ENCODE data around the gene DFFB.

Gene DFFB, protein sequence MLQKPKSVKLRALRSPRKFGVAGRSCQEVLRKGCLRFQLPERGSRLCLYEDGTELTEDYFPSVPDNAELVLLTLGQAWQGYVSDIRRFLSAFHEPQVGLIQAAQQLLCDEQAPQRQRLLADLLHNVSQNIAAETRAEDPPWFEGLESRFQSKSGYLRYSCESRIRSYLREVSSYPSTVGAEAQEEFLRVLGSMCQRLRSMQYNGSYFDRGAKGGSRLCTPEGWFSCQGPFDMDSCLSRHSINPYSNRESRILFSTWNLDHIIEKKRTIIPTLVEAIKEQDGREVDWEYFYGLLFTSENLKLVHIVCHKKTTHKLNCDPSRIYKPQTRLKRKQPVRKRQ

DNA sequence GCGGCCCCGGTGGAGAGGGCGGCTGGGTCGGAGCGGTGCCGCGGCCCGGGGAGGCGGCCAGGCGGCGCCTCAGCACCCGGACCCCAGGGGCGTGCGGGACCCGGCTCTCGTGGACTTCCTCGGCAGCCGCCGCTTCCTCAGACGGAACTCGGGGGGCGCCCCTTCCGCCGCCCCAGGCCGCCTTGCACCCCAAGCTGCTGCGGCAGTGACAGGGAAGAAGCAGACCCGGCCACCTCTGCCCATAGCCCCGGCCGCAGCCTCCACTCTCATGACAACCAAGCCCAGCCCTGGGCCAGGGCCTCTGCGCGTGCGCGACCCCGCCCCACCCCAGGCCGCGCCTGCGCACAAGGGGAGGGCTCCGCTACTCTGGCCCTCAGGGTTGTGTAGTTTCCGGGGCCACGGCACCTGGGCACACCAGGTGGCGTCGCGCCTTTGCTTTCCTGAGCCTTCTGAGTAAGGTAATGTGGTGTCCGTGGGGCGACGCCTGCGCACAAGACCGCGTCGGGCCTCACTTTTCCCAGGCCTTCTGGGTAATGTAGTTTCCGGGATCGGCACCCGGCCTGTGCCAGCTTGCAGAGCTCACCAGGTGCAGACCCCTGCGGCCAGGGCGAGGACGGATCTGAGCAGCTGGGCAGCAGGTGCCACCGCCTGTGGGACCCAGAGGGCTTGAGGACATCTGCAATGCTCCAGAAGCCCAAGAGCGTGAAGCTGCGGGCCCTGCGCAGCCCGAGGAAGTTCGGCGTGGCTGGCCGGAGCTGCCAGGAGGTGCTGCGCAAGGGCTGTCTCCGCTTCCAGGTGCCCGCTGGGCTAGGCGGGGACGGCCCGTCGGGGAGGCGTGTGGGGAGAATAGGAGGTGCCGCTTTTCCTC, at the start of gene DFFB, which contains the start of gene CEP104:
TSS of gene DFFB (plus strand) at position 554 of the 868 bp plus-strand sequence. CDS start at position 682, 128 bp downstream.
TSS of gene CEP104 (minus strand) at position 289 of the 868 bp plus-strand sequence. CDS start 4,804 bp downstream, outside the sequence.
- peak; percentile 99 for DNase-seq

DNA sequence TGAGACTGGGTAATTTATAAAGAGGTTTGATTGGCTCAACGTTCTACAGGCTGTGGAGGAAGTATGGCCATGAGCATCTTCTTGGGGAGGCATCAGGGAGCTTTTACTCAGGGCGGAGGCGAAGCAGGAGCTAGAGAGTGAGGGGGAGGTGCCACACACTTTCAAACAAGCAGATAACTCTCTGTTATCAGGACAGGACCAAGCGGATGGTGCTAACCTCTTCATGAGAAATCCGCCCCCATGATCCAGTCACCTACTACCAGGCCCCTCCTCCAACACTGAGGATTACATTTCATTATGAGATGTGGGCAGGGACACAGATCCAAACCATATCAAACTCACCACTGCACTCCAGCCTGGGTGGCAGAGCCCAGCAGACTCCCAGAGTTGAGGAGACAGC, 49.5 kb upstream of the DFFB start:
- DNase-seq, result no peak

DNA sequence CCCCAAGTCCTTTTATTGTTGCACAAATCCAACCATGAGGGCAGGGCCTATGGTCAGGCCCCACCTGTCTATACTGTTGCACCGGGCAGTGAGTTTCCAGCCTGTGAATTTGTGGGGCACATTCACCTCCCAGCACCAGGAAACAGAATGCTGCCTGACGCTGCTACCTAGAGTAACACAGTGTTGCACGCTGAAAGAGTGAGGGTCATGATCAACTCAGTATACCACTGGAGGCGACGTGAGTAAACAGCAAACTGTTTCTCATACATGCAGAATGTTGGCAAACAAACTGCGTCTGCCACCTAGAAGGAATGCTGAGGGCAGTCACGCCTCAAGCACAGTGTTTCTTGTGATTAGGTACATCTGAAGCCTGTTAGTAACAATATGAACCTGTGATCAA, 47.6 kb upstream of the DFFB start:
- DNase-seq, result no peak

DNA sequence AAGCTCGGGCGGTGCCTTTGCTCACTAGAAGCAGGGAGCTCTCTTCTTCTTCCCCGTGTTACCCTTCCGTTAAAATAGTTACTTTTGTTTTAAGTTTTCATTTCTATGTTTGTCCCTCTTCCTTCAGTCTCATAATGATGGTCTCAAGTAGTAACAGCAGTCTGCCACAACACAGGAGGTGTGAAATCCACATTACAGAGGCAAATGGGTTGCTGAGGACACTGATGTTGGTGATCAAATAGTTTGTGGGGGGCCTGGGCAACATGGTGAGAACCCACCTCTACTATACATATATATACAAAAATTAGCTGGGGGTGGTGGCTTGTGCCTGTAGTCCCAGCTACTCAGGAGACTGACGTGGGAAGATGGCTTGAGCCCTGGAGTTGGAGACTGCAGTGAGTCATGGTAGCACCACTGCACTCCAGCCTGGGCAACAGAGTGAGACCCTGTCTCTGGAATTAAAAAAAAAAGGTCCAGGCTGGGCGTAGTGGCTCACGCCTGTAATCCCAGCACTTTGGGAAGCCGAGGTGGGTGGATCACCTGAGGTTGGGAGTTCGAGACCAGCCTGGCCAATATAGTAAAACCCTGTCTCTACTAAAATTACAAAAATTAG, 47.0 kb upstream of the DFFB start:
- DNase-seq, result peak; percentile 19

DNA sequence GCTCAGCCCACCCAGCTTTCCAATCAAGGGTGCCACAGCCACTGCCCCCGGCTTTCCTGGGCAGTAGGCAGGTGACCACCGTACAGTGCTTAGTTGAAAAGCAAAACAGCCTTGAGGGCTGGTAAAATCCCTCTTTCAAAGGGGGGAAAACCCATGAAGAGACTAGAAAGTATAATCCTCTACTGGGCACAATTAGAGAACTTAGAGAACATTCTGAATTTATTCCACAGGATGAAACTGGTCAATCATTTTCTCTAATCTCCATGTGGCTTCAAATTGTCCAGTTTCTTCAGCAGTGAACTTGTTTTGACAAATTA, 45.7 kb upstream of the DFFB start:
- DNase-seq, result no peak

DNA sequence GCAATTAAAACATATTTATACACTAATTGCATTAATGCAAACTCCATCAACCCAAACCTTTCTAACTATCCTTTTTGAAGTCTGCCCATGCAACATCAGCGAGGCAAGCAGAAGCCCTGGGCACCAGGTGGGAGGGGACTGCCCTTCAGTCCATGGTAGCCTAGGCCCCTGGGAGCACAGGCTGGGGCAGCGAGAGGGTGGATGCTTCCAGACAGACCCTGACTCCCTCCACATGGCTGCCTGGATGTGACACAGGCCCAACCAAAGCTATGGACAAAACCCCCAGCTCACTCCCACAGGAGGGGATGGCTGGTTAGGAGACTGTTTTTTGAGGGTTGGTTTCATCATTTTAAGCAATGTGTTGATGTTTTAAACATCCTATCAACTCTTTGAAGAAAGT, 43.2 kb upstream of the DFFB start:
- DNase-seq, result no peak

DNA sequence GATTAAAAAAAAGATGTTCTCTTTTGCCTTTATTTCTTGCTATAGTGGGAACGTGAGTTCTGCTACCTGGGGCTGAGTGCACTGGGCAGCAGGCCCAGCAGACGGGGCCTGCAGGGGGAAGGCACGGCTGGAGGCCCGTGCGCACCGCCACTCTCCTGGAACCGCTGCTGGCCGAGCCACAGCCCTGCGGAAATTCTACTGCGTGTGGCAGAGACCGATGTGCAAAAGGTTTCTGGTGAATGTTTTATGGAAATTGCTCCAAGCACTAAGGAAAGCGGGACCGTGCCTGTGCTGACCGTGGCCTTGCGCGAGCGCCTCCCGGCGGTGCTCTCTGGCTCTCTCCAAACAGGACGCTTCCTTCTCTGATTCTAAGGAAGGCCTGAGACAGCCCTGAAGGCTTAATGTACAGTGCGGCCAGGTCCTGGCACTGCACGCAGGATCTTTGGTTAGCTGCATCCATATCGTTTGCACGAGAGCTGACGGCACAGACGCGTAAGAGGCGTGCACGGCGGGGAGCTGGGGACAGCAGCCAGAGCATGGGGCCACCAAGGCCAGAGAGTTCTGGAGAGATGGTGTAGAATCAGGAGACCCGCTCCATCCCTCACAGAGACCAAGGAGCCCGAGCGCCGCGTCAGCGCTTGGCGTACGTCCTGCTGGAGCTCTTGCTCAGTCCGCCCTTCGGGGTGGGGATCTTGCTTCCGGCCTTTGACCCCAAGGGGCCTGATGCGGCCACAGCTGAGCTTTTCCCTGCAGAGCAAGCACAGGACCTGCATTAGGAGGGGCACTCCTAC, 42.3 kb upstream of the DFFB start:
- no peak for DNase-seq

DNA sequence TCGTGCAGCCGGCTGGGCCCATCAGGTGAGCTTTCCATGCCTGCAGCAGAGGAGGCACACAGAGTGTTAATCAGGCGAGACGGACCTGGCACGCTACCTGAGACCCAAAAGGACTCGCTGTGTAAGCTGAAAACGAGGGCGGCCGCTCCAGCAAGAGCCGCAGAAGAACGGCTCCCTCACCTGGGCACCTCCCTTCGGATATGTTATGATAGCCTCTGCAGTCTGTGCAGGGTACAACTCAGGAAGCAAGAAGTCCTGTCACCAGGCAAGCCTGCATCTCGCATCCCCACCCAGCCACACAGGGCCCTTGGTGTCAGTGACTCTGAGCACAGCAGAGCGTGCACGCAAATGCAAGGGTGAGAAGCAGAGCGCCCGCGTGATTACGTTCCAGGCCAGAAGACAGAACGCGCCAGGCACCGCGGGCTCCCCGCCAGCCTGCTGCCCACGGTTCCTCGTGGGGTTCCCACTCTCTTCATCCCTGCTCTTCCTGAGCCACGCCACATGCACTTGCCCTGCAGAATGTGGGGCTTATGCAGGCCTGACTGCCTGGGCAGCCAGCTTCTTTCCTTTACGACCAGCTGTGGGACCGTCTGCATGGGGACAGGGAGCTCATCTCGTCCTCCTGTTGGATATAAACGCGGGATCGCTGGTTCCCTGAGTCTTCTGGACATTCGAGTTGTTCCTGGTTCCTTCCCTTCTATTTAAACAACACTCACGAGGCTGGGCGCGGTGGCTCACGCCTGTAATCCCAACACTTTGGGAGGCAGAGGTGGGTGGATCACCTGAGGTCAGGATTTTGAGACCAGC, 40.7 kb upstream of the DFFB start:
- no peak for DNase-seq

DNA sequence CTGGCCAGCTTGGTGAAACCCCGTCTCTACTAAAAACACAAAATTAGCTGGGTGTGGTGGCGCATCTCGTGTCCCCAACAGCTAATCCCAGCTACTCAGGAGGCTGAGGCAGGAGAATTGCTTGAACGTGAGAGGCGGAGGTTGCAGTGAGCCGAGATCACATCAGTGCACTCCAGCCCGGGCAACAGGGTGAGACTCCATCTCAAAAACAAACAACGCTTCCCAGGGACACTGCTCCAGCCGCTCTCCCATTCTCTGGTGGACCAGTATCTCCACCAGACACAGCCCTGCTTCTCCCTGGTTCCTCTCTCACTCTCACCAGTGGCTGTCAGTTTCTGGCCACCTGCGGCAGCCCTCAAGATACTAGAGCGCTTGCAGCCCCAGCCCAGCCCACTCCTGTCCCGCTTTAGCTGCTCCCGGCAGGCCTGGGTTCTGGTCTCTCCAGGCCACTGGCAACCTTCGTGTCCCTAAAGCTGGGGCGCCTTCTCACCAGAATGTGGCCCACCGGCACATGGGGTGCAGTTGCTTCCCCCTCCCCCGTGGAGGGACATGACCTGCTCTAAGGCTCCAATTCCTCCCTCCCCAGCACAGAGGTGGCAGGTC, 40.0 kb upstream of the DFFB start:
- DNase-seq, result no peak

DNA sequence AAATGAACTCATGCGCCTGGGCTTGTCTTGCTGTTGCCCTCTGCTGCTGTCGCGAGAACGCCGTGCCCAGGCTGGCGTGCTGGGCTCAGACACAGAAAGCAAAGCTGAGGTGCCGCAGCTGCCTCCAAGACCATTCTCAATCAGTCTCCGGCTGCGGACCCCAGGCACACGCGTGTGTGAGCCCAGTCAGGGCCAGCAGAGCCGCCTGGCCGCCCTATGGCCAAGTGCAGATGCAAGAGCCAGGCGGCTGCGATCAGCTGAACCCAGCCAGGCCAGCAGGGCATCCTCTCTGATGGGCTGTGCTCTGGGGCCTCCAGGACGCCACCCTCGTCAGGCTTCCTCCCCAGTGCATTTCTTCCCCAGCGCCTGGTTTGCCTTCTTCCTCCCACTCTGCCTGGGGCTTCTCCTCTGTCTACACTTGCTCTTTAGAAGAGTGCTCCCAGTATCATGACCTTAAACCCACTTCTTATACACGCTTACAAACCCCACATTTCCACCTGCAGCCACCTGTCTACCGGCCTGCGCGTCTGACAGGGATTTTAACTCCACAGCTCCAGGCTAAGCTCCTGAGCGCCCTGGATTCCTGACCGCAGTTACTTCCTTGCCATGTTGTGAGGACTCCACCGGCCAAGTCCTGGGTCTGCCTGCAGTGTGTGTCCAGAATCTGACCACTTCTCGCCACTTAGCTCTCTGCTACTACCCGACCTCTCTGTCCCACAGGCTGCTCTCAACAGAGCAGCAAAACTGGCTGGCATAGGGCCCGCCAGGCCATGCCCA, 39.3 kb upstream of the DFFB start:
- DNase-seq, result no peak

DNA sequence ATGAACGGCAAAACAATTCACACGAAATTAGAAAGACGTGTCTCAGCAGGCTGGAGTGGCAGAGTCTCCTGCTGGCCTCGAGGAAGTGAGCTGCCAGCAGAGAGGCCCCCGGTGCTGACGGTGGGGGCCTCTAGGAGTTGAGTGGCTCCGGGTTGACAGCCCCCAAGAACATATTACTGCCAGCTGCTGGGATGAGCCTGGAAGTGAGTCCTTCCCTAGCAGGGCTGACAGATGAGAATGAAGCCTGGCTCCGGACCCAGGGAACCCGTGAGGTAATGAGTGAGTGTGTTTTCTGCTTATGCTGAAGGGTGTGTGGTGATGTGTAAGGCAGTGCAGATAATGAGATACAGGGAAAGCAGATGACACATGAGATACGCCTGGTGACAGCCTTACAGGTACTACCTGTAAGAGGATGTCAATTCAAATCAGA, 37.5 kb upstream of the DFFB start:
- no peak for DNase-seq

DNA sequence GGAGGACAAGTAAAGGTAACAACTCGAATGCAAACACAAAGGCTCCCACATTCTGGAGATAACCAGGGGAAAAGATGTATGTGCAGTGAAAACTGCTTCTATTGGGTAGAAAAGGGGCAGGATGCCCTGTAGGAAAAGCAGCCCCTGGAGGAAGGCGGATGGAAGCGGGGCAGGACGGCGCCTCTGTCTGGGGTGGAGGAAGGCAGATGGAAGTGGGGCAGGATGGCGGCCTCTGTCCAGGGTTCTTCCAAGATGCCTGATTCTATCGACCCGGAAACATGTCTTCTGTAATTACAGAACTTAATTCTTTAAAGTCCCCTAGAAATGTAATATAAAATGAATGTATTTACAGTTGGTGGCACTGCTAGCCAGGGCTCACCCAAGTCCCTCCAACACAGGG, 37.0 kb upstream of the DFFB start:
- no peak for DNase-seq

DNA sequence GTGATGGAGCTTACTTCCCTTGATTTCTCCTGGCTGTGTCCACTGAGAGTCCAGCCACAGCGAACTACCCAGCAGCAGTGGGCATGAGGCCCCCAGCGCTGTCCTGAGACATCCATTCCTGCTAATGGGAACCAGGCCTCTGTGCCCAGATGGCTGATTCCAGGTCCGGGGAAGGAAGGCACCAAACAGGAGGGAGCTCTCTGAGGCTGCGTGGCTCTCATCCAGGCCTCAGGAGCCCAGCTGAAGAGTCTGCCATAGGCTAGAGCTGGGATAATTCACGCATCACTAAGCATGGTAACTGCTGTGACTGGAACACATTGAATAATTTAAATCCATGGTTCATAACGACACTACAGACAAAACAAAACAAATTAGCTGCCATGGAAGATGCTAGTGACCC, 36.3 kb upstream of the DFFB start:
- no peak for DNase-seq

DNA sequence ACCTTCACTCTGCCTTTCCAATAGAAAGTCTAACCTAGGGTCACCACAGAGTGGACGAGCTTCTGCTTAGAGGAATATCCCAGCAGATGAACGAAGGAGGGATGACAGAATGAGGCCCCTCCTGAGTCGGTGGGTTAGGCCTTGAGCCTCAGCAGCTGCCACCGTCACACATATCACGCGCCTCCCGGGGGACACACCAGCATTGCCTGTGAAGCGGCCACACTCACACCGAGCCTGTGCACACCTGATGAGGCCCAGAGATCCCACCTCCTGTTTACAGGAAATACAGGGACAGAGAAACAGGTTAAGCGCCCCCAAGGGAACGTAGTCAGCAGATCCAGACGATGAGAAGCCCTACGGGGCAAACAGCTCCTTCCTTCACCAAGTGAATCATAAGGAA, 35.8 kb upstream of the DFFB start:
- DNase-seq, result no peak

DNA sequence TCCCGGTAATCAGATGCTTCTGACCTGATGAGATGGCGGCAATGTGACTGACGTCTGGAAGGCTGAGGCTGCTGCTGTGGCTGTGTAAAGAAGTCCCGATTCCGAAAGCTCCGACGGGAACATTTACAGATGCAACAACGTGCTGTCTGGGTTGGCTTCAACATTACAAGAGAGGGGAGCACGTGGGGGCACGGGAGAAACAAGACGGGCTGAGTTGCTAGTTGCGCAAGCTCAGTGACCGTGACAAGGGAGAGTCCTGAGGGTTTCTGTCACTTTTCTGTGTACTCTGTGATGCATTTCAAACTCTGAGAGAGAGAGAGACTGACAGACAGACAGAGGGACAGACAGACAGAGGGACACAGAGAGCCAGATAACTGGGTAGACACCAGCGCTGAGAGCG, 35.4 kb upstream of the DFFB start:
- DNase-seq, result no peak

DNA sequence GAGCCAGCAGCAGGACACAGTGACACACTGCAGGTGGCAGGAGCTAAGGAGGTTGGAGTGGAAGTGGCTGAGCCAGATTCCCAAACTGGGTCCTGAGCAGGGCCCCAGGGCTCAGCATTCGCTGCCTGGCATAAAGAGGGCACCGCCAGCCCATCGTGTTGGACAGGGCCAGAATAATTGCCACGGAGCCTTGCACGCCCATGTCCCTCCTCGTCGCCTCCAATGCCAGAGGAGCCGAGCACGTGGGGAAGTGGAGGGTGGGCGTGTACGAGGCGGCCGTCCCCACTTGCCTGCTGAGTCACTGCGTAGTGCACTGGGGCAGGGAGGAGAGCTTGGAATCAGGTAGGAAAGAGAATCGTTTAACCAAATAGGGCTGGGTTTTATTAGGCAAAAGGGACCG, 34.9 kb upstream of the DFFB start:
- DNase-seq, result no peak

DNA sequence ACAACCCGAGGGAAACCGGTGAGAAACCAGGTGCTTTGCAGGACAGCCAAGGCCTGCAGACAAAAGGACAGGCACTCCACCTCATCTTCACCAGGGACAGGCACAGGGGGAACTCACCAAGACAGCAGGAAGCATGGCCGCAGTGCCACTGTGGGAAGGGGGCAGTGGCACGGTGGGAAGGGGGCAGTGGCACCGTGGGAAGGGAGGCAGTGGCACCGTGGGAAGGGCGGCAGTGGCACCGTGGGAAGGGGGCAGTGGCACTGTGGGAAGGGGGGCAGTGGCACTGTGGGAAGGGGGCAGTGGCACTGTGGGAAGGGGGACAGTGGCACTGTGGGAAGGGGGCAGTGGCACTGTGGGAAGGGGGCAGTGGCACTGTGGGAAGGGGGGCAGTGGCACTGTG, 32.6 kb upstream of the DFFB start:
- no peak for DNase-seq

DNA sequence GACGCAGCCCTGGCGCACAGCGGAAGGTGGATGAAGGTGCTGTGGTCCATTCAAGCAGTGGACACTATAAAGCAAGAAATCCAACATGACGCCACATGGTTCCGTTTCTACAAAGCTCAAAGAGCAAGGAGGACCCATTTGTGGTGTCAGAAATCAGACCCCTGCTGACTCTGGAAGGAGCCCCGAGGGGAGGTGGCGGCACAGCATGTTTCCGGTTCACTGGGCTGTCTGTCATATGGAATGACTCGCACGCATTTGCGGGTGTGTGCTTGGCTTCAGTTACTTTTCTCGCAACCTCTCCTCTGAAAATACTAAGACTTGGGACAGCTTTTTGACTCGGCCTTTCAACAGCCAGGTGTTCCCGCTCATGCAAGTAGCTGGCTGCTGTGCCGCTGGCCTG, 31.9 kb upstream of the DFFB start:
- DNase-seq, result no peak

DNA sequence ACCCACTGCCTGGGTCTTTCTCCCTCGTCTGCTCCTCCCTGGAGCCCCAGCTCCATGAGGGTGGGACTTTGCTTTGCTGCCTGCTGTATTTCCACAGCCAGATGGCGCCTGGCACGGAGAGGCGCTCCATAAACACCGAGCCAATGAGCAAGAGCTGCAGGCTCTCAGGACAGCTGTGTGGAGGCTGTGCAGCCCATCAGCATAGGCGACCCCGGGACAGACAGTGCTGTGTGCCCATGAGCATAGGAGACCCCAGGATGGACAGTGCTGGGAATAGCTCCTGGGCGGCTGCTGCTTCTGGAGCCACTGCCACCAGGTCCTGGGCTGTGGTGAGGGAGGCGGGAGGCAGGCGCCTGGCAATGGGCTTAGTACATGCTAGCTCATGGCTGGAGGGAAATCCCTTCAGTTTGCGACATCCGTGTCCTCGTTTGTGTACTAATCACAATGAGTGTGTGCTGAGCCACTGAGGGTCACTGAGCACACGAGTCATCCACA, 29.4 kb upstream of the DFFB start:
- DNase-seq, result no peak

DNA sequence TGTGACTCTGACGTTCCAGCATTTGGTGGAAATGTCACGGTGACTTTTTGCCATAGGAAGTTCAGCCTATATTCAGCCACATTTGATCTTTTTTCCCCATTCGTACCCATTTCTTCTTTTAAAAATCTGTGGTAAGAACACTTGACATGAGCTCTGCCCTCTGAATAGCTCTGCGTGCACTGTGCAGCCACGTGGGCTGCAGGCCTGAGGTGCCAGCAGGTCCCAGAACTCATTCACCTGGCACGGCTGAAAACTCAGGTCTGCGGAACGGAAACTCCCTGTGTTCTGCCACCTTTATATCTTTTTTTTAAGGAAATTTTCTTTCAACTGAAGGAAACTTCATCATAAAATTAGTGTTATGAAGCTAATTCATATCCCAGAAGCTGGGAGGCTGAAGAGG, 28.9 kb upstream of the DFFB start:
- no peak for DNase-seq

DNA sequence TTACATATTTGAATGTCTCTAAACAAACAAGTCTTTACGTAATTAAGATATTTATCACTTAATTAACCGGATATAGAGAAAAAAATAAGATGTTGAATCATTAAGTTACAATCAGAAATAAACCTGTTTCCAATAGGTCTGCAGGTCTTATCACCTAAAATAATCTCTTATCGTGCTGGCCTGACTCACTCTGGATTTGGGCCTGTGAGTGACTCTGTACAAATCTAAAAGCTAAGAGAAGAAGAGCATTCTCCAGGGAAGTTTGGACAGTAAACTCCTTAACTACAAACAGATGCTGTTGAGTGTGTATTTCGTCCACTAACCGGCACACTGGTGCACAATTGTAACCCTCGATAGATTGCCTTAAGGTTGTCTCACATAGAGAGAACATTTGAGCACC, 25.6 kb upstream of the DFFB start:
- no peak for DNase-seq

All from CD4-positive, alpha-beta T cell treated with Interleukin-10 for 1 hour (primary cell).